Tibial nerve (tissue), 4 donors: Measurements from ENCODE around the gene IQGAP2. TPM values are rescaled to one million over a fixed set of nuclear protein-coding genes. Genes with fewer than 3 reads are reported as not detected.
"Not testable (repeated sequence)": the region's sequence is repeated elsewhere in the genome, so short reads cannot be mapped to it uniquely, and the experiment has no call there.

ENCODE experiments used
- DNase-seq, 2 donors: peaks; one replicate each; pipeline ENCODE4 v3.0.0-alpha.2; 2019; ENCODE audit warnings: low spot score in 2 of 2
- H3K27ac ChIP-seq, 4 donors: fragments of 200-600 bp; sonication (generic) in 3 of 4; one replicate each; pipeline ENCODE4 v1.5.1; 2017 to 2019; ENCODE audit warnings: mild to moderate bottlenecking in 1 of 4
- H3K27me3 ChIP-seq, 2 donors: fragments of 200-600 bp; sonication (generic) in 1 of 2; one replicate each; pipeline versions ENCODE4 v1.5.1 to v1.6.0; 2017 to 2019
- H3K36me3 ChIP-seq, 3 donors: fragments of 200-600 bp; sonication (generic); one replicate each; pipeline ENCODE4 v1.5.1; 2018 to 2019
- H3K4me1 ChIP-seq, 4 donors: fragments of 200-600 bp; sonication (generic) in 3 of 4; one replicate each; pipeline ENCODE4 v1.5.1; 2017 to 2019
- H3K4me3 ChIP-seq, 4 donors: fragments of 200-600 bp; sonication (generic) in 3 of 4; one replicate each; pipeline ENCODE4 v1.5.1; 2017 to 2019; ENCODE audit warnings: mild to moderate bottlenecking in 1 of 4, moderate library complexity in 1 of 4
- H3K9me3 ChIP-seq, 4 donors: fragments of 200-600 bp; sonication (generic) in 3 of 4; one replicate each; pipeline ENCODE4 v1.5.1; 2017 to 2019
- EP300 ChIP-seq, 2 donors: sonication (generic); formaldehyde crosslinking; IDR thresholded peaks; one replicate each; pipeline ENCODE4 v1.6.1; 2017; ENCODE audit warnings: antibody characterized with exemption in 2 of 2, mild to moderate bottlenecking in 1 of 2
- POLR2A ChIP-seq, 2 donors: fragments of 450-650 bp; IDR thresholded peaks; one replicate each; pipeline ENCODE4 v1.6.1; 2017; ENCODE audit warnings: antibody characterized with exemption in 2 of 2, mild to moderate bottlenecking in 2 of 2, moderate library complexity in 2 of 2
- WGBS, 2 donors: methylation state at CpG; one replicate each; pipeline ENCODE4 v1.1.5; 2018; 5-methylcytosine and 5-hydroxymethylcytosine counted together
- total RNA-seq, 4 donors: library from RNA; depleted of rRNA; stranded (reverse); fragments of >200 nt; gene quantifications; one replicate each; pipeline ENCODE4 v1.1.0, GENCODE V29; 2016
- TF ChIP-seq, protein P1 (sequence below), 5 experiments: fragments of 200-600 bp in 3 of 5; fragments of 450-650 bp in 2 of 5; sonication (generic) in 3 of 5; IDR thresholded peaks; one replicate each; pipeline ENCODE4 v1.5.1; 2016 to 2019; ENCODE audit warnings: antibody characterized with exemption in 5 of 5, mild to moderate bottlenecking in 3 of 5, moderate library complexity in 2 of 5

IQGAP2 gene
- total RNA-seq, 4 donors from 2014 or later, result 42.8 to 58.2 (median 52.3) TPM

DNA sequence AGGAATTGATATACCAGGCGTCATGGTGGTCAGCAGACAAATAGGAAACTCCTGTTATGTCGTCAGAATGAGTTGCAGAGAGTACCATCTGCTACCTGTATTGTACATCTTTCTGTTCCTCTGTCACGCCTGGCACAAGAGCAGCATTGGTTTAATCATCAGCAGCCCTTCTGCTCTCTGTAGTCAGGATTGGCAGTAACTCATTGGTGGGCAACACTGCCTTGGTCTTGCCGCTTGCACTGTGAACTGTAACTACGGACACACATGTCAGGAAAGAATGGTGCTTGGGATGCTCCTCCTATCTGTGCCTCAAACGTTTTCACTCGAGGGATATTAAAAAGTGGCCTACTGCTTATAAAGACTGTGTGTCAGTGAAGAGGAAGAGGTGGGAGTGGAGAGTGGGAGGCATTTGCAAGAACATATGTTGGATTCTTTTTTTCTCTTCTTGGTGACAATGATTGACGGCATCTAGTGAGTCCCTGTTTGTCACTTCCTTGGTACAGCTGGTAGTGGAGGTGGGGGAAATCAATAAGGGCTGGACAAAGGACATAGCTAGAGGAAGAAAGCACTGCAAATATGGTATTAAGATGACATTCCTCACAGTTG lies 143.5 kb downstream of the IQGAP2 start:
- WGBS, 2 donors, result 54 to 62% methylated on average over 8 of the region's 8 CpGs

DNA sequence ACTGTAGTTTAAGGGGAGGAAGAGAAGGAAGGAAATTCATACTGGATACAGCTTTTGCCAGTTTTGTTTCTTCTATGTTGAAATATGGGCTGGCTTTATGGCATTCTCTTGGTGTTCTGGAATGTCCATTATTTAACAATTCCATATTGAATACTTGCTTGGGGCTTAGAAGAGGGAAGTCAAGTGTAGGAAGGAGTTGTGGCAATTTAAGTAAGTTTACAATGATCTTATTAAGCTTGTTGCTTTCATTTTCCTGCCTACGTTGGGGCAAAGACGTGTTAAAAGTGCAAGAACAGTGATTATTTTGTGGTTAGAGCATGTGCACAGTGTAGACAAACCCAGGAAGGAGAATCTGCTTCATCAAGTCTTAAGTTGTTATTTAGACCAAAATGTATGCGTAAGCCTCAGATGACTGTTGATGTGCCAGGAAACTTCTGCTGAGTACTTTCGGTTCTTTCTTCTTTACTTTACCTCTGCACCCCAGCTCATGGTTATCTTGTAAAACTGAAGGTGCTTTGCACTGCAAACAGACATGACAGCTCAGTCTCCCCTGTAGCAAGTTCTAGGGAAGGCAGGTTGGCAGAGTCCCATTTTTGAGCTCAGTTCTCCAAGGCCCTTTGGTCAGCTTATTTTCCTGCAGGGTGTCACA lies 144.3 kb downstream of the IQGAP2 start:
- Histone ChIP-seq H3K4me3 (peak overlapping the region in 2 of 4 donors; percentile 19 to 29), H3K27ac (peak overlapping the region; percentile 45 to 84 (median 72)), H3K4me1 (peaks cover 0 to 48% (median 17%) of the 10 kb centered on the region in 4 donors), H3K9me3 (no peaks in the 10 kb centered on the region), H3K27me3 (no peaks in the 10 kb centered on the region), H3K36me3 (no peaks in the 10 kb centered on the region)
- TF ChIP-seq, protein P1, sequence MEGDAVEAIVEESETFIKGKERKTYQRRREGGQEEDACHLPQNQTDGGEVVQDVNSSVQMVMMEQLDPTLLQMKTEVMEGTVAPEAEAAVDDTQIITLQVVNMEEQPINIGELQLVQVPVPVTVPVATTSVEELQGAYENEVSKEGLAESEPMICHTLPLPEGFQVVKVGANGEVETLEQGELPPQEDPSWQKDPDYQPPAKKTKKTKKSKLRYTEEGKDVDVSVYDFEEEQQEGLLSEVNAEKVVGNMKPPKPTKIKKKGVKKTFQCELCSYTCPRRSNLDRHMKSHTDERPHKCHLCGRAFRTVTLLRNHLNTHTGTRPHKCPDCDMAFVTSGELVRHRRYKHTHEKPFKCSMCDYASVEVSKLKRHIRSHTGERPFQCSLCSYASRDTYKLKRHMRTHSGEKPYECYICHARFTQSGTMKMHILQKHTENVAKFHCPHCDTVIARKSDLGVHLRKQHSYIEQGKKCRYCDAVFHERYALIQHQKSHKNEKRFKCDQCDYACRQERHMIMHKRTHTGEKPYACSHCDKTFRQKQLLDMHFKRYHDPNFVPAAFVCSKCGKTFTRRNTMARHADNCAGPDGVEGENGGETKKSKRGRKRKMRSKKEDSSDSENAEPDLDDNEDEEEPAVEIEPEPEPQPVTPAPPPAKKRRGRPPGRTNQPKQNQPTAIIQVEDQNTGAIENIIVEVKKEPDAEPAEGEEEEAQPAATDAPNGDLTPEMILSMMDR (IDR thresholded peaks at IDR 0.05), result no peak
- peak; percentile 42 to 79 for TF ChIP-seq EP300 (IDR thresholded peaks at IDR 0.05)
- DNase-seq, result peak in 1 of 2 donors; percentile 22
- WGBS, 2 donors, result 10 to 16% methylated on average over 4 of the region's 4 CpGs

More for the DNA sequence above, 143.5 kb downstream of the IQGAP2 start:
- H3K36me3 ChIP-seq, result no peaks in the 10 kb centered on the region
- peak overlapping the region; percentile 45 to 84 (median 72) for H3K27ac ChIP-seq
- H3K9me3 ChIP-seq, result no peaks in the 10 kb centered on the region
- peaks cover 0 to 49% (median 18%) of the 10 kb centered on the region in 4 donors for H3K4me1 ChIP-seq
- no peaks in the 10 kb centered on the region for H3K27me3 ChIP-seq
- no peak overlapping the region for H3K4me3 ChIP-seq
- TF ChIP-seq POLR2A (IDR thresholded peaks at IDR 0.05), result no peak
- TF ChIP-seq, protein P1 (IDR thresholded peaks at IDR 0.05), result no peak
- no peak for TF ChIP-seq EP300 (IDR thresholded peaks at IDR 0.05)
- DNase-seq, result no peak

DNA sequence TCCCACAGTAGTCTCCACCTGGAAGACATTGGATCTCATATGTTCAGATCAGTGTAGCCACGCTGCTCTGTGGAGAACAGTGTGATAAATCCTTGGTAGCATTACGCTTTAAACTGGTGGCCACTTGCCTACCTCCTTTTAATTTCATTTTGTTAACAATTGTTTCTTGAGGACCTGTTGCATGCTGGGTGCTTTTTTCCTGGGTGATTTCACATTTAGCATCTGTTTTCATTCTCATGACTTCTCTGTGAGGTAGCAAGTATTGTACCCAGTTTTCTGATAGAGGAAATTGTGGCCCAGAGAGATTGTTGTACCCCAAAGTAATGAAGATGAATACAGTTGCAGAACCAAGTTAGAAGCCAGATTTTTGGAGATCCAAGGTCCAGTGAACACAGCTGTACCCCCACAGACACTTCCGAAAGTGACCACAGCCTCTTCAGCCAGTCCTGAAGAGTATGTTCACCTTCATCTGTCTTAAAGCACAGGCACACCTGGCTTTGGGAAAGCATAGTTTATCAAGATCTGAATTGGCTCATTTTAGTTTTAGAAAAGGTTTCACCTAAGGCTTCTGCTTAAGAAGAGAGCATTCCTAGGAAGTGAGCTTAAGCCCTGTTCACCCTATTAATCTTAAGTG lies 144.9 kb downstream of the IQGAP2 start:
- Histone ChIP-seq H3K36me3 (no peaks in the 10 kb centered on the region), H3K27ac (peak overlapping the region in 3 of 4 donors; percentile 65 to 84 (median 80)), H3K4me1 (peaks cover 0 to 47% (median 14%) of the 10 kb centered on the region in 4 donors), H3K4me3 (peak overlapping the region in 2 of 4 donors; percentile 19 to 29), H3K9me3 (no peaks in the 10 kb centered on the region), H3K27me3 (no peaks in the 10 kb centered on the region)
- DNase-seq, result no peak
- TF ChIP-seq POLR2A (IDR thresholded peaks at IDR 0.05), result no peak
- no peak for TF ChIP-seq EP300 (IDR thresholded peaks at IDR 0.05)
- TF ChIP-seq, protein P1 (IDR thresholded peaks at IDR 0.05), result no peak
- WGBS, 2 donors, result 82 to 91% methylated on average over 3 of the region's 3 CpGs

DNA sequence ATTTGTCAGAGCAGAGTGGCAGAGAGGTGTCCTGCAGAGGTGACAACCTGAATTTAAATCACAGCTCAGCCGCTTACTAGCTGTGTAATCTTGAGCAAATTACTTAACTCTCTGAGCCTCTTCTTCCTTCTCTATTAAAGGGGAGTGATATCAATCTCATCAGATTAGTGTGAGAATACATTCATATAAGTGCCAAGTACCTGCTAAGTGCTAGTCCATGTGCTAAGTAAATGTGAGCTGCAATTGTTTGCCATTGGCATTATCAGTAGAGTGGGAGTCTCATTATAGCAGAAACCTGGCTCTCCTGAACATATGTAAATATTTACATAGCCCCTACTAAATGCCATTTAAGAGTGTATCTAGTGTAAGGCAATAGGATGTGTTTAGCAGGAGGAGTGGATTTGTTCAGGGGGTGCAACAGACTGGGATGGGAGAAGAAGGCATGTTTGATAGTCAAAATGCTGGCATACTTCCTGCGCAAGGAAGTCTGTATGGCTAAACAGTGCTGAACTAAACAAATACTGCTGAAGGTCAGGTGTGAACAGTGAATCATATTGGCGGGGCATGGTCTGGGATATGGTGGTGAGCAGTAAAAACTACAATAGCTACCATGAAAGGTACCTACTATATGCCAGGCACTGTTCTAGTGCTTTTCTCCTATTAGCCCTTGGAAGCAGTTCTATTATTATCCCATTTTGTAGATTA lies 145.6 kb downstream of the IQGAP2 start:
- Histone ChIP-seq H3K27me3 (no peaks in the 10 kb centered on the region), H3K4me3 (no peak overlapping the region), H3K36me3 (no peaks in the 10 kb centered on the region), H3K4me1 (peaks cover 0 to 41% (median 10%) of the 10 kb centered on the region in 4 donors), H3K27ac (peak overlapping the region in 2 of 4 donors; percentile 80 to 84), H3K9me3 (no peaks in the 10 kb centered on the region)
- WGBS, 2 donors, result 91% methylated on average over 3 of the region's 3 CpGs
- TF ChIP-seq POLR2A (IDR thresholded peaks at IDR 0.05) (no peak), EP300 (IDR thresholded peaks at IDR 0.05) (no peak)
- TF ChIP-seq, protein P1 (IDR thresholded peaks at IDR 0.05), result no peak
- no peak for DNase-seq

DNA sequence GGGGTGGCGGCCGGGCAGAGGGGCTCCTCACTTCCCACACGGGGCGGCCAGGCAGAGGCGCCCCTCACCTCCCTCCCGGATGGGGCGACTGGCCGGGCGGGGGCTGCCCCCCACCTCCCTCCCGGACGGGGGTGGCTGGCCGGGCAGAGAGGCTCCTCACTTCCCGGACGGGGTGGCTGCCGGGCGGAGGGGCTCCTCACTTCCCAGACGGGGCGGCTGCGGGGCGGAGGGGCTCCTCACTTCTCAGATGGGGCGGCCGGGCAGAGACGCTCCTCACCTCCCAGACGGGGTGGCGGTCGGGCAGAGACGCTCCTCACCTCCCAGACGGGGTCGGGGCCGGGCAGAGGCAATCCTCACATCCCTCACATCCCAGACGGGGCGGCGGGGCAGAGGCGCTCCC lies 147.8 kb downstream of the IQGAP2 start:
- not testable (repeated sequence) for H3K27me3 ChIP-seq, H3K27ac ChIP-seq, H3K36me3 ChIP-seq, DNase-seq, H3K4me3 ChIP-seq, H3K9me3 ChIP-seq
- 97 to 98% methylated on average over 23 to 33 of the region's 34 CpGs for WGBS, 2 donors
- peaks cover 0 to 35% (median 6%) of the 10 kb centered on the region in 4 donors for H3K4me1 ChIP-seq
